ENCODE measurements around the gene RCC1.

Gene RCC1

DNA sequence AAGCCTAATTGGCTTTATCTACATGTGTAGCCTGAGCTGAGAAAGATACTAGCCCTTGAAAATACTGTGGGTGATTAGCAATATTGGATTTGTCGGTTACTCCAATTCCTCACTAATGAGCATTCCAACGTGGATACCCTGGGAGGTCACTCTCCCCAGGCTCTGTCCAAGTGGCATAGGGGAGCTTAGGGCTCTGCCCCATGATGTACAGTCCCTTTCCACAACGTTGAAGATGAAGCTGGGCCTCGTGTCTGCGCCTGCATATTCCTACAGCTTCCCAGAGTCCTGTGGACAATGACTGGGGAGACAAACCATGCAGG lies 2.6 kb downstream of the RCC1 start:
- no peak for ATAC-seq
- no peak for TF ChIP-seq OSR1 (CRISPR knock-in tag; IDR thresholded peaks at IDR 0.05)
- peak; percentile 39; the same call in 1 of the 2 replicates for TF ChIP-seq ESRRG (CRISPR knock-in tag; IDR thresholded peaks at IDR 0.05)
- TF ChIP-seq, protein P1, sequence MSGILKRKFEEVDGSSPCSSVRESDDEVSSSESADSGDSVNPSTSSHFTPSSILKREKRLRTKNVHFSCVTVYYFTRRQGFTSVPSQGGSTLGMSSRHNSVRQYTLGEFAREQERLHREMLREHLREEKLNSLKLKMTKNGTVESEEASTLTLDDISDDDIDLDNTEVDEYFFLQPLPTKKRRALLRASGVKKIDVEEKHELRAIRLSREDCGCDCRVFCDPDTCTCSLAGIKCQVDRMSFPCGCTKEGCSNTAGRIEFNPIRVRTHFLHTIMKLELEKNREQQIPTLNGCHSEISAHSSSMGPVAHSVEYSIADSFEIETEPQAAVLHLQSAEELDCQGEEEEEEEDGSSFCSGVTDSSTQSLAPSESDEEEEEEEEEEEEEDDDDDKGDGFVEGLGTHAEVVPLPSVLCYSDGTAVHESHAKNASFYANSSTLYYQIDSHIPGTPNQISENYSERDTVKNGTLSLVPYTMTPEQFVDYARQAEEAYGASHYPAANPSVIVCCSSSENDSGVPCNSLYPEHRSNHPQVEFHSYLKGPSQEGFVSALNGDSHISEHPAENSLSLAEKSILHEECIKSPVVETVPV (CRISPR knock-in tag; IDR thresholded peaks at IDR 0.05) = peak; percentile 57; the same call in 1 of the 2 replicates
- TF ChIP-seq, protein P2, sequence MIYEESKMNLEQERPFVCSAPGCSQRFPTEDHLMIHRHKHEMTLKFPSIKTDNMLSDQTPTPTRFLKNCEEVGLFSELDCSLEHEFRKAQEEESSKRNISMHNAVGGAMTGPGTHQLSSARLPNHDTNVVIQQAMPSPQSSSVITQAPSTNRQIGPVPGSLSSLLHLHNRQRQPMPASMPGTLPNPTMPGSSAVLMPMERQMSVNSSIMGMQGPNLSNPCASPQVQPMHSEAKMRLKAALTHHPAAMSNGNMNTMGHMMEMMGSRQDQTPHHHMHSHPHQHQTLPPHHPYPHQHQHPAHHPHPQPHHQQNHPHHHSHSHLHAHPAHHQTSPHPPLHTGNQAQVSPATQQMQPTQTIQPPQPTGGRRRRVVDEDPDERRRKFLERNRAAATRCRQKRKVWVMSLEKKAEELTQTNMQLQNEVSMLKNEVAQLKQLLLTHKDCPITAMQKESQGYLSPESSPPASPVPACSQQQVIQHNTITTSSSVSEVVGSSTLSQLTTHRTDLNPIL (CRISPR knock-in tag; IDR thresholded peaks at IDR 0.05; ENCODE audit: low read depth) = 0 out of 2 replicates have a peak, but pooled peaks have one; percentile 30

DNA sequence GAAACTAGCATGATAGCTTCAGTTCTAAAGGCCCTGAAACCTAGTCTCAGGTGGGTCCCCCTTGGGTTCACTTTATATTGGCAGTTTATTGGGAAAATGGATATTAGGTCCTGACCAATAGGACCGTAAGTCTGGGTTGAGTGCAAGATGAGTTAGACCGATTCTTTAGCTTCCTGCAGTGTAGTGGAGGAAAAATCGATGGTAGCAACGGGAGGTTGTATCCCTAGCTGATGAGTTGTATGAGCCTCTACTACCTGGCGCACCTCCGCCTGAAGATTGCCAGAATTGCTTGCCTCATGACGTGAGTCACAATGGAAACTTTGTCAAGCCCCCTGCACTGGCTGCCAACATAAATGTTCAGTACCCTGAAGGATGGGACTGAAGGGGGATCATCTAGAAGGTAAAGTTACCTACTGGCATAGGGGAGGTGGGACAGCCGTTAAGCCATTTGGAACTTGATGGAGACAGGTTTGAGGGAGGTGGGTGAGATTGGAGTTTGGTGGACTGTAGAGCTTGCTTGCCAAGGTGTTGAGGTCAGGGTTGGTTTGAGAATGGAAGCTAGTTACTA lies 3.9 kb downstream of the RCC1 start:
- ATAC-seq = no peak
- TF ChIP-seq BACH2 (CRISPR knock-in tag; IDR thresholded peaks at IDR 0.05; ENCODE audit: borderline replicate concordance) (no peak), GLIS3 (CRISPR knock-in tag; IDR thresholded peaks at IDR 0.05) (no peak), ZFP3 (CRISPR knock-in tag; IDR thresholded peaks at IDR 0.05) (no peak), SNAI2 (CRISPR knock-in tag; IDR thresholded peaks at IDR 0.05) (no peak), CSDC2 (CRISPR knock-in tag; IDR thresholded peaks at IDR 0.05) (no peak), ARNTL (CRISPR knock-in tag; IDR thresholded peaks at IDR 0.05; ENCODE audit: borderline replicate concordance, low read depth) (no peak), ZFP30 (CRISPR knock-in tag; IDR thresholded peaks at IDR 0.05) (0 out of 2 replicates have a peak, but pooled peaks have one; percentile 3), ZC3H10 (CRISPR knock-in tag; IDR thresholded peaks at IDR 0.05) (no peak), ISL1 (CRISPR knock-in tag; IDR thresholded peaks at IDR 0.05) (no peak), RARB (CRISPR knock-in tag; IDR thresholded peaks at IDR 0.05) (0 out of 2 replicates have a peak, but pooled peaks have one; percentile 7), ZNF565 (CRISPR knock-in tag; conservative IDR thresholded peaks at IDR 0.05; ENCODE audit: low read depth) (no peak), TOX (CRISPR knock-in tag; IDR thresholded peaks at IDR 0.05; ENCODE audit: borderline replicate concordance) (no peak), ZNF70 (CRISPR knock-in tag; IDR thresholded peaks at IDR 0.05) (no peak), PPARA (CRISPR knock-in tag; IDR thresholded peaks at IDR 0.05; ENCODE audit: borderline replicate concordance) (no peak), OSR1 (CRISPR knock-in tag; IDR thresholded peaks at IDR 0.05) (no peak), ESRRG (CRISPR knock-in tag; IDR thresholded peaks at IDR 0.05) (no peak), ZNF8 (CRISPR knock-in tag; IDR thresholded peaks at IDR 0.05) (no peak), TCF4 (CRISPR knock-in tag; IDR thresholded peaks at IDR 0.05; ENCODE audit: borderline replicate concordance) (no peak)
- TF ChIP-seq, protein P1 (CRISPR knock-in tag; IDR thresholded peaks at IDR 0.05) = no peak
- TF ChIP-seq, protein P3, sequence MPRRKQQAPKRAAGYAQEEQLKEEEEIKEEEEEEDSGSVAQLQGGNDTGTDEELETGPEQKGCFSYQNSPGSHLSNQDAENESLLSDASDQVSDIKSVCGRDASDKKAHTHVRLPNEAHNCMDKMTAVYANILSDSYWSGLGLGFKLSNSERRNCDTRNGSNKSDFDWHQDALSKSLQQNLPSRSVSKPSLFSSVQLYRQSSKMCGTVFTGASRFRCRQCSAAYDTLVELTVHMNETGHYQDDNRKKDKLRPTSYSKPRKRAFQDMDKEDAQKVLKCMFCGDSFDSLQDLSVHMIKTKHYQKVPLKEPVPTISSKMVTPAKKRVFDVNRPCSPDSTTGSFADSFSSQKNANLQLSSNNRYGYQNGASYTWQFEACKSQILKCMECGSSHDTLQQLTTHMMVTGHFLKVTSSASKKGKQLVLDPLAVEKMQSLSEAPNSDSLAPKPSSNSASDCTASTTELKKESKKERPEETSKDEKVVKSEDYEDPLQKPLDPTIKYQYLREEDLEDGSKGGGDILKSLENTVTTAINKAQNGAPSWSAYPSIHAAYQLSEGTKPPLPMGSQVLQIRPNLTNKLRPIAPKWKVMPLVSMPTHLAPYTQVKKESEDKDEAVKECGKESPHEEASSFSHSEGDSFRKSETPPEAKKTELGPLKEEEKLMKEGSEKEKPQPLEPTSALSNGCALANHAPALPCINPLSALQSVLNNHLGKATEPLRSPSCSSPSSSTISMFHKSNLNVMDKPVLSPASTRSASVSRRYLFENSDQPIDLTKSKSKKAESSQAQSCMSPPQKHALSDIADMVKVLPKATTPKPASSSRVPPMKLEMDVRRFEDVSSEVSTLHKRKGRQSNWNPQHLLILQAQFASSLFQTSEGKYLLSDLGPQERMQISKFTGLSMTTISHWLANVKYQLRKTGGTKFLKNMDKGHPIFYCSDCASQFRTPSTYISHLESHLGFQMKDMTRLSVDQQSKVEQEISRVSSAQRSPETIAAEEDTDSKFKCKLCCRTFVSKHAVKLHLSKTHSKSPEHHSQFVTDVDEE (CRISPR knock-in tag; IDR thresholded peaks at IDR 0.05) = no peak
- TF ChIP-seq, protein P2 (CRISPR knock-in tag; IDR thresholded peaks at IDR 0.05; ENCODE audit: low read depth) = no peak; the same call in 1 of the 2 replicates
- TF ChIP-seq, protein P4, sequence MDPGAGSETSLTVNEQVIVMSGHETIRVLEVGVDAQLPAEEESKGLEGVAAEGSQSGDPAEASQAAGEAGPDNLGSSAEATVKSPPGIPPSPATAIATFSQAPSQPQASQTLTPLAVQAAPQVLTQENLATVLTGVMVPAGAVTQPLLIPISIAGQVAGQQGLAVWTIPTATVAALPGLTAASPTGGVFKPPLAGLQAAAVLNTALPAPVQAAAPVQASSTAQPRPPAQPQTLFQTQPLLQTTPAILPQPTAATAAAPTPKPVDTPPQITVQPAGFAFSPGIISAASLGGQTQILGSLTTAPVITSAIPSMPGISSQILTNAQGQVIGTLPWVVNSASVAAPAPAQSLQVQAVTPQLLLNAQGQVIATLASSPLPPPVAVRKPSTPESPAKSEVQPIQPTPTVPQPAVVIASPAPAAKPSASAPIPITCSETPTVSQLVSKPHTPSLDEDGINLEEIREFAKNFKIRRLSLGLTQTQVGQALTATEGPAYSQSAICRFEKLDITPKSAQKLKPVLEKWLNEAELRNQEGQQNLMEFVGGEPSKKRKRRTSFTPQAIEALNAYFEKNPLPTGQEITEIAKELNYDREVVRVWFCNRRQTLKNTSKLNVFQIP (CRISPR knock-in tag; IDR thresholded peaks at IDR 0.05; ENCODE audit: borderline replicate concordance, low read depth) = no peak
- TF ChIP-seq, protein P5, sequence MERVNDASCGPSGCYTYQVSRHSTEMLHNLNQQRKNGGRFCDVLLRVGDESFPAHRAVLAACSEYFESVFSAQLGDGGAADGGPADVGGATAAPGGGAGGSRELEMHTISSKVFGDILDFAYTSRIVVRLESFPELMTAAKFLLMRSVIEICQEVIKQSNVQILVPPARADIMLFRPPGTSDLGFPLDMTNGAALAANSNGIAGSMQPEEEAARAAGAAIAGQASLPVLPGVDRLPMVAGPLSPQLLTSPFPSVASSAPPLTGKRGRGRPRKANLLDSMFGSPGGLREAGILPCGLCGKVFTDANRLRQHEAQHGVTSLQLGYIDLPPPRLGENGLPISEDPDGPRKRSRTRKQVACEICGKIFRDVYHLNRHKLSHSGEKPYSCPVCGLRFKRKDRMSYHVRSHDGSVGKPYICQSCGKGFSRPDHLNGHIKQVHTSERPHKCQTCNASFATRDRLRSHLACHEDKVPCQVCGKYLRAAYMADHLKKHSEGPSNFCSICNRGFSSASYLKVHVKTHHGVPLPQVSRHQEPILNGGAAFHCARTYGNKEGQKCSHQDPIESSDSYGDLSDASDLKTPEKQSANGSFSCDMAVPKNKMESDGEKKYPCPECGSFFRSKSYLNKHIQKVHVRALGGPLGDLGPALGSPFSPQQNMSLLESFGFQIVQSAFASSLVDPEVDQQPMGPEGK (CRISPR knock-in tag; IDR thresholded peaks at IDR 0.05; ENCODE audit: borderline replicate concordance) = 0 out of 2 replicates have a peak, but pooled peaks have one; percentile 12
